WTC11 (cell line): ENCODE measurements around the gene LCT. TPM values are rescaled to one million over a fixed set of nuclear protein-coding genes. Genes with fewer than 3 reads are reported as not detected.

Experiments used
- ATAC-seq: fragments of 200-7000 bp; cut with Tn5 transposase; 2 replicates; pipeline ENCODE4 v1.10.0; 2021; ENCODE audit warnings: mild to moderate bottlenecking, moderate library complexity
- CTCF ChIA-PET: fragments of 300-600 bp; sonication (Branson Sonifier 250); formaldehyde crosslinking; loops from one replicate; lab custom pipeline; 2021; ENCODE audit warnings: antibody characterized with exemption; lab: Charles Lee
- POLR2A ChIA-PET: fragments of 350-600 bp; sonication (Branson Sonifier 250); formaldehyde crosslinking; loops from one replicate; lab custom pipeline; 2021; ENCODE audit warnings: antibody characterized with exemption; lab: Charles Lee
- DNase-seq: peaks from one replicate; pipeline ENCODE4 v3.0.0; 2021; ENCODE audit warnings: low spot score
- H3K27ac Mint-ChIP-seq: 2 replicates; pipeline ENCODE4 v1.8.0; 2021; ENCODE audit warnings: mixed read lengths
- H3K27me3 Mint-ChIP-seq: 2 replicates; pipeline ENCODE4 v1.8.0; 2021; ENCODE audit warnings: low read depth, mild to moderate bottlenecking, moderate library complexity, mixed read lengths
- H3K36me3 Mint-ChIP-seq: 2 replicates; pipeline ENCODE4 v1.8.0; 2021; ENCODE audit warnings: mixed read lengths
- H3K4me1 Mint-ChIP-seq: 2 replicates; pipeline ENCODE4 v1.8.0; 2022; ENCODE audit warnings: mixed read lengths
- H3K4me3 Mint-ChIP-seq: 2 replicates; pipeline ENCODE4 v1.8.0; 2021; ENCODE audit warnings: mild to moderate bottlenecking, moderate library complexity, mixed read lengths
- H3K9me3 Mint-ChIP-seq: 2 replicates; pipeline ENCODE4 v1.8.0; 2021; ENCODE audit warnings: mixed read lengths
- CDX4 ChIP-seq: fragments of 250-450 bp; sonication (Bioruptor Pico); IDR thresholded peaks from 2 replicates; pipeline ENCODE4 v1.9.0; 2021; ENCODE audit warnings: moderate library complexity, mild to moderate bottlenecking, inconsistent platforms, borderline replicate concordance
- EMX1 ChIP-seq: fragments of 250-450 bp; sonication (Bioruptor Pico); IDR thresholded peaks from 2 replicates; pipeline ENCODE4 v1.8.0; 2021; ENCODE audit warnings: mild to moderate bottlenecking
- ERG ChIP-seq: fragments of 250-450 bp; sonication (Bioruptor Pico); IDR thresholded peaks from 2 replicates; pipeline ENCODE4 v1.8.0; 2021; ENCODE audit warnings: mild to moderate bottlenecking
- ETV6 ChIP-seq: sonication (generic); formaldehyde crosslinking; IDR thresholded peaks from 2 replicates; pipeline ENCODE4 v1.8.1; 2022; ENCODE audit warnings: mild to moderate bottlenecking, missing genetic modification reagents
- FOXJ3 ChIP-seq: sonication (generic); formaldehyde crosslinking; IDR thresholded peaks from 2 replicates; pipeline ENCODE4 v1.9.0; 2021; ENCODE audit warnings: missing genetic modification reagents, mild to moderate bottlenecking, borderline replicate concordance
- FOXP1 ChIP-seq: sonication (generic); formaldehyde crosslinking; IDR thresholded peaks from 2 replicates; pipeline ENCODE4 v1.8.0; 2022; ENCODE audit warnings: missing genetic modification reagents, mild to moderate bottlenecking, moderate library complexity, borderline replicate concordance
- NFE2L1 ChIP-seq: sonication (generic); formaldehyde crosslinking; IDR thresholded peaks from 2 replicates; pipeline ENCODE4 v1.8.1; 2023; ENCODE audit warnings: missing genetic modification reagents
- PRRX2 ChIP-seq: fragments of 250-450 bp; sonication (Bioruptor Pico); IDR thresholded peaks from 2 replicates; pipeline ENCODE4 v1.8.0; 2021; ENCODE audit warnings: mild to moderate bottlenecking
- ZNF232 ChIP-seq: sonication (generic); formaldehyde crosslinking; IDR thresholded peaks from 2 replicates; pipeline ENCODE4 v1.8.0; 2022; ENCODE audit warnings: mild to moderate bottlenecking, missing genetic modification reagents
- ZNF263 ChIP-seq: sonication (generic); formaldehyde crosslinking; IDR thresholded peaks from 2 replicates; pipeline ENCODE4 v1.8.1; 2022; ENCODE audit warnings: low read depth, mild to moderate bottlenecking, moderate library complexity, missing genetic modification reagents
- ZNF317 ChIP-seq: sonication (generic); formaldehyde crosslinking; IDR thresholded peaks from 2 replicates; pipeline ENCODE4 v1.8.1; 2023; ENCODE audit warnings: low read depth, mild to moderate bottlenecking, moderate library complexity, missing genetic modification reagents, borderline replicate concordance
- ZNF671 ChIP-seq: fragments of 250-450 bp; sonication (Bioruptor Pico); IDR thresholded peaks from 2 replicates; pipeline ENCODE4 v1.8.0; 2021; ENCODE audit warnings: mild to moderate bottlenecking
- ZSCAN18 ChIP-seq: fragments of 250-450 bp; sonication (Bioruptor Pico); IDR thresholded peaks from 2 replicates; pipeline ENCODE4 v2.1.2; 2022; ENCODE audit warnings: mild to moderate bottlenecking, moderate library complexity
- total RNA-seq: library from RNA; stranded (reverse); gene quantifications from 3 replicates; pipeline ENCODE4 v1.2.3, GENCODE V29; 2021
- TF ChIP-seq, protein P1 (sequence below): fragments of 250-450 bp; sonication (Bioruptor Pico); IDR thresholded peaks from 2 replicates; pipeline ENCODE4 v1.9.0; 2021; ENCODE audit warnings: mild to moderate bottlenecking
- TF ChIP-seq, protein P2 (sequence below): sonication (generic); formaldehyde crosslinking; IDR thresholded peaks from 2 replicates; pipeline ENCODE4 v1.8.0; 2023; ENCODE audit warnings: missing genetic modification reagents
- TF ChIP-seq, protein P3 (sequence below): sonication (generic); formaldehyde crosslinking; IDR thresholded peaks from 2 replicates; pipeline ENCODE4 v1.8.0; 2022; ENCODE audit warnings: mild to moderate bottlenecking, missing genetic modification reagents
- TF ChIP-seq, protein P4 (sequence below): sonication (generic); formaldehyde crosslinking; conservative IDR thresholded peaks from 2 replicates; pipeline ENCODE4 v1.8.1; 2022; ENCODE audit warnings: mild to moderate bottlenecking, missing genetic modification reagents
- TF ChIP-seq, protein P5 (sequence below): sonication (generic); formaldehyde crosslinking; IDR thresholded peaks from 2 replicates; pipeline ENCODE4 v1.8.0; 2022; ENCODE audit warnings: missing genetic modification reagents

Gene LCT
- total RNA-seq, 1 experiment from 2014 or later = 0.02 TPM

GRCh38 chr2:135741043-135741394 is 96.0 kb downstream of the LCT start:
- CTCF ChIA-PET = interaction anchor here (0.7 to 2.0 kb wide), 6 partner anchors 14 to 593 kb away, joined by 3 to 9 read pairs (median 4); no protein-coding TSS in a partner anchor

More at GRCh38 chr2:135741043-135741394, 96.0 kb downstream of the LCT start:
- no peak for ATAC-seq
- POLR2A ChIA-PET = interaction anchor here (0.7 kb wide), 2 partner anchors 565 to 816 kb away, joined by 4 to 5 read pairs; no protein-coding TSS in a partner anchor
- no peak for DNase-seq
- Mint-ChIP-seq H3K4me1 (peaks cover 21% of the 10 kb centered on the region), H3K9me3 (peaks cover 3% of the 10 kb centered on the region), H3K4me3 (peak overlapping the region; percentile 96), H3K27me3 (no peaks in the 10 kb centered on the region), H3K27ac (peak overlapping the region; percentile 42; the same call in 1 of the 2 replicates)
- TF ChIP-seq ZNF232 (no peak), EMX1 (CRISPR knock-in tag) (no peak), FOXJ3 (no peak), ZNF671 (no peak), ZNF317 (CRISPR knock-in tag) (no peak), PRRX2 (CRISPR knock-in tag) (no peak), NFE2L1 (no peak), ERG (CRISPR knock-in tag) (no peak), ZSCAN18 (CRISPR knock-in tag) (no peak), ZNF263 (CRISPR knock-in tag) (no peak), CDX4 (CRISPR knock-in tag) (no peak), FOXP1 (CRISPR knock-in tag) (no peak), ETV6 (CRISPR knock-in tag) (no peak)
- TF ChIP-seq, protein P1, sequence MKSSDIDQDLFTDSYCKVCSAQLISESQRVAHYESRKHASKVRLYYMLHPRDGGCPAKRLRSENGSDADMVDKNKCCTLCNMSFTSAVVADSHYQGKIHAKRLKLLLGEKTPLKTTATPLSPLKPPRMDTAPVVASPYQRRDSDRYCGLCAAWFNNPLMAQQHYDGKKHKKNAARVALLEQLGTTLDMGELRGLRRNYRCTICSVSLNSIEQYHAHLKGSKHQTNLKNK = no peak
- TF ChIP-seq, protein P2, sequence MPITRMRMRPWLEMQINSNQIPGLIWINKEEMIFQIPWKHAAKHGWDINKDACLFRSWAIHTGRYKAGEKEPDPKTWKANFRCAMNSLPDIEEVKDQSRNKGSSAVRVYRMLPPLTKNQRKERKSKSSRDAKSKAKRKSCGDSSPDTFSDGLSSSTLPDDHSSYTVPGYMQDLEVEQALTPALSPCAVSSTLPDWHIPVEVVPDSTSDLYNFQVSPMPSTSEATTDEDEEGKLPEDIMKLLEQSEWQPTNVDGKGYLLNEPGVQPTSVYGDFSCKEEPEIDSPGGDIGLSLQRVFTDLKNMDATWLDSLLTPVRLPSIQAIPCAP = no peak
- TF ChIP-seq, protein P3, sequence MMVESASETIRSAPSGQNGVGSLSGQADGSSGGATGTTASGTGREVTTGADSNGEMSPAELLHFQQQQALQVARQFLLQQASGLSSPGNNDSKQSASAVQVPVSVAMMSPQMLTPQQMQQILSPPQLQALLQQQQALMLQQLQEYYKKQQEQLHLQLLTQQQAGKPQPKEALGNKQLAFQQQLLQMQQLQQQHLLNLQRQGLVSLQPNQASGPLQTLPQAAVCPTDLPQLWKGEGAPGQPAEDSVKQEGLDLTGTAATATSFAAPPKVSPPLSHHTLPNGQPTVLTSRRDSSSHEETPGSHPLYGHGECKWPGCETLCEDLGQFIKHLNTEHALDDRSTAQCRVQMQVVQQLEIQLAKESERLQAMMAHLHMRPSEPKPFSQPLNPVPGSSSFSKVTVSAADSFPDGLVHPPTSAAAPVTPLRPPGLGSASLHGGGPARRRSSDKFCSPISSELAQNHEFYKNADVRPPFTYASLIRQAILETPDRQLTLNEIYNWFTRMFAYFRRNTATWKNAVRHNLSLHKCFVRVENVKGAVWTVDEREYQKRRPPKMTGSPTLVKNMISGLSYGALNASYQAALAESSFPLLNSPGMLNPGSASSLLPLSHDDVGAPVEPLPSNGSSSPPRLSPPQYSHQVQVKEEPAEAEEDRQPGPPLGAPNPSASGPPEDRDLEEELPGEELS (CRISPR knock-in tag) = no peak
- TF ChIP-seq, protein P4, sequence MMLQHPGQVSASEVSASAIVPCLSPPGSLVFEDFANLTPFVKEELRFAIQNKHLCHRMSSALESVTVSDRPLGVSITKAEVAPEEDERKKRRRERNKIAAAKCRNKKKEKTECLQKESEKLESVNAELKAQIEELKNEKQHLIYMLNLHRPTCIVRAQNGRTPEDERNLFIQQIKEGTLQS = no peak
- TF ChIP-seq, protein P5, sequence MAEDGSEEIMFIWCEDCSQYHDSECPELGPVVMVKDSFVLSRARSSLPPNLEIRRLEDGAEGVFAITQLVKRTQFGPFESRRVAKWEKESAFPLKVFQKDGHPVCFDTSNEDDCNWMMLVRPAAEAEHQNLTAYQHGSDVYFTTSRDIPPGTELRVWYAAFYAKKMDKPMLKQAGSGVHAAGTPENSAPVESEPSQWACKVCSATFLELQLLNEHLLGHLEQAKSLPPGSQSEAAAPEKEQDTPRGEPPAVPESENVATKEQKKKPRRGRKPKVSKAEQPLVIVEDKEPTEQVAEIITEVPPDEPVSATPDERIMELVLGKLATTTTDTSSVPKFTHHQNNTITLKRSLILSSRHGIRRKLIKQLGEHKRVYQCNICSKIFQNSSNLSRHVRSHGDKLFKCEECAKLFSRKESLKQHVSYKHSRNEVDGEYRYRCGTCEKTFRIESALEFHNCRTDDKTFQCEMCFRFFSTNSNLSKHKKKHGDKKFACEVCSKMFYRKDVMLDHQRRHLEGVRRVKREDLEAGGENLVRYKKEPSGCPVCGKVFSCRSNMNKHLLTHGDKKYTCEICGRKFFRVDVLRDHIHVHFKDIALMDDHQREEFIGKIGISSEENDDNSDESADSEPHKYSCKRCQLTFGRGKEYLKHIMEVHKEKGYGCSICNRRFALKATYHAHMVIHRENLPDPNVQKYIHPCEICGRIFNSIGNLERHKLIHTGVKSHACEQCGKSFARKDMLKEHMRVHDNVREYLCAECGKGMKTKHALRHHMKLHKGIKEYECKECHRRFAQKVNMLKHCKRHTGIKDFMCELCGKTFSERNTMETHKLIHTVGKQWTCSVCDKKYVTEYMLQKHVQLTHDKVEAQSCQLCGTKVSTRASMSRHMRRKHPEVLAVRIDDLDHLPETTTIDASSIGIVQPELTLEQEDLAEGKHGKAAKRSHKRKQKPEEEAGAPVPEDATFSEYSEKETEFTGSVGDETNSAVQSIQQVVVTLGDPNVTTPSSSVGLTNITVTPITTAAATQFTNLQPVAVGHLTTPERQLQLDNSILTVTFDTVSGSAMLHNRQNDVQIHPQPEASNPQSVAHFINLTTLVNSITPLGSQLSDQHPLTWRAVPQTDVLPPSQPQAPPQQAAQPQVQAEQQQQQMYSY = no peak
- TF ChIP-seq, all 79 proteins: peak for 0
- H3K36me3 Mint-ChIP-seq = 0 out of 2 replicates have a peak, but pooled peaks cover under 1% of the 10 kb centered on the region
